HG02973 (cell line): ENCODE measurements around the gene CAMKK1.
"Not testable (repeated sequence)": the region's sequence is repeated elsewhere in the genome, so short reads cannot be mapped to it uniquely, and the experiment has no call there.

ENCODE experiments used
- ATAC-seq: cut with Tn5 transposase; IDR thresholded peaks from one replicate; pipeline ENCODE4 v1.9.1; 2021; ENCODE audit warnings: moderate library complexity; ENCODE audit not compliant: unreplicated experiment

Gene CAMKK1

DNA sequence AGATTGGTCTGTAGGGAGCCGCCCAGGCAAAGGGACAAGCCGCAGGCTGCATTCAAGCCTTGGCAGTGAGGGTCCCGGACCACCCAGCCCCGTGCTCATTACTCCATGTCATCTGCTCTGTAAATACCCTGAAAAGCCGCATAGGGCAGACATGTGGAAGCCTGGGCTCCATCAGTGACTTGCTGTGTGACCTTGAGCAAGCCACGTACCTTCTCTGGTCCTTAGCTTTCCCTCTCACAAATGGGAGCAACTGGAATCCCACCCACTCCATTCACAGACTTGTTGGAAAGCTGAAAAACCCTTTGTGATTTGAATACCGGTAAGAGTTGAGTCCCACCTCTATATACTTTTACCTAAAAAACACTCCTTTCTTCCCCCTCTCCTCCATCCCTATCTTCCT, 11.9 kb downstream of the CAMKK1 start:
- ATAC-seq: no peak

DNA sequence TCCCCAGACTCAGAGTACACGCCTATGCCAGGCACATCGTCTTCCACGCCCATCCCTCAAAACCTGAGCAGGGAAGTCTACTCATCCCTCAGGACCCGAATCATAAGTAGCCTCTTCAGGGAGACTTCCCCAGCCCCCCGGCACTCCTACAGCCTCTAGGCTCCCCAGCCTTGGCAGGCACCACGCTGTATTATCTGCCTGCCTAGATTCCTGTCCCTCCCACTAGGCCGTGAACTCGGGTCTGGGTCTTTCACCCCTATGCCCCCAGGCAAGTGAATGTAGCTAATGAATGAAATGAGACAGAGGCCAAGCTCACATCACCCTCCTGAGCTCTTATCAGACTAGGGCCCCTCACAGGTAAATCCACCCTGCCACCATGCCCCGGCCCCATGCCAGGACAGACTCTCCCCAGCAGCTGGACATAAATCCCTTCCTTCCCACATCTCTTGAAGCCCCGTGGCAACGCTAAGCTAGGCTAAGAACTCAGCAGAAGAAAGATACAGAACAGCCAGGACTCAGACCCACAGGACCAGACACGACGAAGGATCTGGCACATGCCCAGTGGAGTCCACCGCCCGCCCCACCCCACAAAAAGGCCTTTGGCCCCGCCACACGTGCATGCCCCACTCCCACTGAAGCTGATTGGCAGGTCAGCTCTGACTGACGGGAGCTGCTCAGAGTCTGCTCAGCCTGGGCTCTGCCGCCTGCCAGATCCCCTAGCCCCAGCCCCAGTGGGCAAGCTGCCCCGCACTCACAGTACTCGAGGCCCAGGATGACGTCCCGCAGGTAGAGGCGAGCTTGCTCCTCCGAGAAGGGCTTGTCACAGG, 13.0 kb downstream of the CAMKK1 start:
- ATAC-seq: no peak

DNA sequence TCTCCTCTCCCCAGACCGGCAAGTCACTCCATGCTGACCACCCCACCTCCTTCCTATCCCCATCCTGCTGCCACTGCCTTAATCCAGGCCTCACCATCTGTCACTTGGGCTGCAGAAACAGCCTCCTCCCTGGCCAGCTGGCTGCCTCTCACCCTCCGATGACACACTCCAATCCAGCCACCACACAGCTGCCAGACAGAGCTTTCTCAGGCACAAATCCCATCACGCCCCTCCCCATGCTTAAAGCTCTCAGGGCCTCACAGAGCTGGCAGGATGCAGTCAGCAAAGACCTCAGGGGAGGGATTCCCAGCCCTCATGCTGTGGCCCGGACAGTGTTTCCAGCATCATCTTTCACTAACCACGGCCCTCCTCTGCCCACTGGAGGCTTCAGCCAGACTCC, 13.7 kb downstream of the CAMKK1 start:
- ATAC-seq: no peak

DNA sequence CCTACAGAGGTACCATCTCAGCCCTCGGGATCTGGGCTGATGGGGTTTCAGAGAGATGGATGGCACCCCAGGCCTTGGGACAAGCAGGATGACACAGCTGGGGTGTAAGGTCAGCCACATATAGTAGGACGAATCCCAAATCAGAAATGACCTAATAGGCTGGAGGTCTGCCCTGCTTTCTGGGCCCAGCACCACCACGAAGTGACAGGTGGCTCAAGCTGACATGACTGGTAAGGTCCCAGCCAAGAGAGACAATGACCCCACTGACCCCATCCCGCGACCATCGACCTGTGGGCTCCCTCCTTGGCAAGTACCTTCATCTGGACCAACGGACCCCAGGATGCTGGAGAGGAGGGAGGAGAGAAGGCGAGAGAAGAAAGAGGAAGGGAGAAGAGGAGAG, 15.6 kb downstream of the CAMKK1 start:
- ATAC-seq: no peak

DNA sequence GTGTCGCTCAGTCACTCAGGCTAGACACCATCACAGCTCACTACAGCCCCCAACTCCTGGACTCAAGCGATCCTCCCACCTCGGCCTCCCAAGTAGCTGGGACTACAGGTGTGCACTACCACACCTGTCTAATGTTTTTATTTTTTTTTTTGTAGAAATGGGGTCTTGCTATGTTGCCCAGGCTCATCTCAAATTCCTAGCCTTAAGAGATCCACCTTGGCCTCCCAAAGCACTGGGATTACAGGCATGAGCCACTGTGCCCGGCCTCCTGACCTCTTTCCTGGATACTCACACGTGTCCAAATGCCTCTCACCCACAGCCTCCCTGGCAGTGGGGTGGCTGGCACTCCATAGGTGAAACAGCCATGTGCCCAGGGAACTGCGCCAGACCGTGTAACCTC, 17.5 kb downstream of the CAMKK1 start:
- no peak for ATAC-seq

DNA sequence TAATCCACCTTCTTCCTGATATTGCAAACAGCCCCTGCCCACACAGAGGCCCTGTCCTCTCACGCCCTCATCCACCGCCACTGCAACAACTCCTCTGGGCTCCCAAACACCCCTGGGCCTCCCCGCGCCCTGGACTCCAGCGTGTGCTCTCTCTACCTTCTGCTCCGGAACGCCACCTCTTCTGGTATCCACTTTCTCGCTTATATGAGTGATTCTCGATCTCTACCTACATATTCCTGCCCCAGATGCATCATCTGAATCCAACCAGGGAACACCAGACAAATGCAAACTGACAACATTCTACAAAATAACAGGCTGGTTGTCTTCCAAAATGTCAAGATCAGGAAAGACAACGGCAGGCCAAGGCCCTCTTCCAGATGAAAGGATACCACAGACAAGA, 19.0 kb downstream of the CAMKK1 start:
- no peak for ATAC-seq

DNA sequence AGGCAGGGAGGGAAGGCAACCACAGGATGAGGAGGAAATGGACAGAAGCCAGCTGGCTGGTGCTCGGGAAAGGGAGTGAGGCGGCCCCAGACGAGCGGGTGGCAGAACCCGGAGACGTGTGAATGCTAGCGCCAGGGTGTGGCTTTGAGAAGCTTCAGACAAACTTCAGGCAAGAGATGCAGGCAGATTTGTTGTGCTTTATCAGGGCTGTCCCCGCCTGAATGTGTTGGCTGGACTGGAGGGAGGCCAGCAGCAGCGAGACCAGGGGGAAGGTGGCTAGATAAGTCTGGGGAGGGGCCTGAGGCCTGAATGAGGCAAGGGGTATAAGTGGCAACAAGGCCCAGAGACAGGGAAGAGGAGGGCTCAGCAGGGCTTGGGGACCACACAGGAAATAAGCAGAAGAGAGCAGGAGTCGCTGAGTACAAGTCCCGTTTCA, 22.0 kb downstream of the CAMKK1 start:
- no peak for ATAC-seq

DNA sequence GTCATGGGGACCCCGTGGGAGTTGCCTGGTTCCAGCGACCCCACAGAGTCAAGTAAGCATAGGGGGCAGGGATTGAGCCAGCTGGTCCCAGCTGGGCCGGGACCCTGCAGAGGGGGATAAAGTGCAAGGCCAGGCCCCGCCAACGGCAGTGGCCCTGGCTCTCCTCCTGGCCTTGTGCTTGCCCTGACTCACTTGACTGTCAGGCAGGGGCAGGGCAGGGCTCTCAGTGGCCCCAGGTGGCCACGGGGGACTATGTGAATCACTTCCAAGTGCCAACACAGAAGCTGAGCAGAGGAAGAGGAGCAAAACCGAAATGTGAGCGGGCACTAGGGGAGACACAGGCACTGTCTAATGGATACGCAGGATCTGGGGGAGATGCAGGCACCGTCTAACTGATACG, 25.2 kb downstream of the CAMKK1 start:
- ATAC-seq: no peak

DNA sequence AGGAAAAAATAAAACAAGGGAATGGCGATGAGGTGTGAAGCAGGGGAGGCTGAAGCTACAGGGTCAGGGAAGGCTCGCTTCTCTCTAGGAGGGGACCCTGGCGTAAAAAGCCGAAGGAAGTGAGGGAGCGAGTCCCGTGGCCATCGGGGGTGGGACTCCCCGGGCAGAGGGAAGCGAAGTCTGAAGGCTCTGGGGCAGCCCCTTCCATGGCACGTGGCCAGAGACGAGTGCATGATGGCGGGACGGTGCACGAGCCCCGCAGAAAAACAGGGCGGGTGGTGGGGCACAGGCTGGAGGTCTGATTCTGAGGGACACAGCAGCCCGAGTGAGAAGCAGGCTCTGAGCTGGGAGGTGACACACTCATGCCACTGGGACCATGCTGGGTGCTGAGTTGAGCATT, 25.7 kb downstream of the CAMKK1 start:
- no peak for ATAC-seq

DNA sequence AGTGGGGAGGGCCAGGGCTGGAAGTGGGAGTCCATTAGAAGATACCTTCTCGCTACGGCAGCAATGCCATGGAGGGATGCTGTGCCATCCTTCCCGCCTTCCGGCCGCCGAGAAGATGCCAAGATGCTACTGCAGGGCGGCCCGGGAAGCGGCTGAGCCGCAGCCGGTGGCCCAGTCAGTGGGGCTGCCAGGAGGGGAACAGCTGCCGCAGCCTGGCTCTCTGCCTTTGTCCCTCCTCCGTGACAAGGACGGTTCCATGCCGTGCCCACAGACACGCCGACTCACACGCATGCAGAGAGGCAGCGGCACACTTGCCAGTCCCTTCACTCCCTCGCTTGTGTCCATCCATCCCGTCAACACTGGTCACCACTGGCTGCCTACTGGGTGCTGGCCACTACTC, 26.6 kb downstream of the CAMKK1 start:
- no peak for ATAC-seq

DNA sequence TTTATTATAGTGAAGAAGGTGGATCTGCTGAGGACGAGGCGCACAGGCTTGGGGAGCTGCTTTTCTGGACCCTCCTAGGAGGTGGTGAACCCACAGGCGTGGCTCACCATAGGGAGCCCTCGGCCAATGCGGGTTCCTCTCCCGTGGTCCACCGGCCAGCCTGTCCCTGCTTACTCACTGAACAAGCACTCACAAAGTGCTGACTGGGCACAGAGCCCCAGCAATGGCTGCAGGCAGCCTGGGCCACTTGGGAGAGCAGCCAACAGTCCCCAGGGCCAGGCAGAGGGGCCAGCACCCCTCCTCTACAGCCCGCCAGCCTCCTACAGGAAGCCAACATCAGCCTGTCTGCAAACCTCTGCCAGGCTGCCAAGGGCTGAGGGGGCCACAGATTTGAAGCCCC, 27.7 kb downstream of the CAMKK1 start:
- ATAC-seq: no peak

DNA sequence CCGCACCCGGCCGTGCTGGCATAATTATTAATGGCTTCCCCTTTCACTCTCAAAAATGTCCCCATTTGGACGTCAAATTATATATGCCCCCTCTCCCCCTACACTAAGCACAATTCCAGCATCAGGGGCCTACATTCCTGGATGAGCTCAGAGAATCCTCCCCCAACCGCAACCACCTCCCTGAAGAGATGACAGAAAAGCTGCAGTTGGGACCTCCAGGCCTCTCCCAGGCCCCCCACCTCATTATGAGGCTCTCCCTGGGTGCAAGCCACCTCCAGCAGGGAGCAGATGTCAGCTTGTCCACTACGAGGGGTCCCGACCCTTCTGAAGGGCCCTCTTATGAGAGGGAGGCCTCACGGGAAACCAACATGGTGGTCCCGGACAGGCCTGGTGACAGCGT, 28.3 kb downstream of the CAMKK1 start:
- no peak for ATAC-seq

DNA sequence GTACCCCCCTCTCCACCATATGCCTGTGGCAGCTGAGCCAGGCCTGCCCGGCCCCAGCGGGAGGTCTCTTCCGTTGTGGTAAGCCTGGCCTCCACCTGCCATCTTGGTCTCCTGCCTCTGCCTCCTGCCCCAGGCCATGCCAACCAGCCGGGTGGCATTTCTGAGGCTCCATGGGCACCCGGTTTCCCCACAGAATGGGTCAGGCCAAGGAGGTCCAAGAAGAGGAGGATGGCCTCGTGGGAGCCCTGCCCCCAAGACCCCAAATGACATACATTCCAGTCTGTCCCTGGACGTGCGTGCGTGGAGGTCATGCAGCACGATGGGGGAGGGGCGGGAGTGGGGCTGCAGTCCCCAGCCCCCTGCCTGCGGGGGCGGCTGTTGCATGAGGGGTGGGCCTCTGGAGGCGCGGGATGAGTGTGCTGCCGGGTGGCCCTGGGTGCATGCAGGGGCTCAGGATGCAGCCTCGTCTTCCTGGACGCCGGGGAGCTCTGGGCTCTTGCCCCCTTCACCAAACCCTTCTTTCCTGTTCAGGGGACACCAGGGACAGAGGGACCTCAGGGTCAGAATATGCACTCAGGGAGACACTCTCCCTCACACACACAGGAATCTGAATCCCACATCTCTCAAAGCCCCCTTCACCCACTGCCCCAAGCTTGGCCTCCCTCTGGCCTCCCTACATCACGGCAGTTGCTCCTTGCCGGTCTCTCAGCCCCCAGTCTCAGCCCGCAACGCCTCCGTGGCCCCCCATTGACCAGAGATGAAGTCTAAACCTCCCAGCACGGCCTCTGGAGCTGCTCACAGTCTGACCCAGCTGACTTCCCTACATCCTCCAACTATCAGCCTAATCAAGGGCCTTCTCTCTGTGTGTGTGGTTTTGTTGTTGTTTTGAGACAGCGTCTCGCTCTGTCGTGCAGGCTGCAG, 30.8 kb downstream of the CAMKK1 start:
- no peak for ATAC-seq

DNA sequence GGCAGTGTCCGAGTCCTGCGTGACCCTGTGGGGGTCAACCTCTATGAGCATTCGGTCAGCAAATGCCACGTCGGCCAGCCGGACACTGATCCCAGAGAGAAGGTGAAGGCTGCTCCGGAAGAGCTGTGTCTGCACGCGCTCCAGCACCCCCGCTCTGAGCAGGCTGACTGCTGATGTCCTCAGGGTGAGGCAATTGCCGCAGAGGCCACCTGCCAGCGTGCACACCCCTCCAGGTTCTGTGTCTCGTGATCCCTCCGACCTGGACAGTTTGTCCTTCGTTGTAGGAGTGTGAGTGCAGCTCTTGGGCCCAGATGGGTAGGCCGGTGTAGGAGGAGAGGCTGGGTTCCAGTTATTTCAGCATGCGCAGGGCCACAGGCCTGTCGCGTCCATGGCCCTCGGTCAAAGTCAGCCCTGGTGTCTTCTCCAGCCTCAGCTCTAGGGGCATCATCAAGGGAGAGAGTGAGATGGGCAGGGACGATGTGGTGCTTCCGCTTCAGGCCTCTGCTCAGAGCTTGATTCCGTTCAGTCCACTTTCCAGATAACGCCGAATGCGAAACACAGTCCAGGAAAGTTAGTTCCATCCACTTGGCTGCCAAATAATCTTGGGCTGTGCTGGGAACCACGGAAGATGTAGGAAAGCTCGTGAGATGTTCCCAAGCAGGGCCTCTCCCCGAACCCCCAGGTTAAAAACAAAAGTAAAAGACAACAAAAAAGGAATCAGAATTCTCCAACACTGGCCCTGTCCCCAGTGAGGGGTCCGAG, 31.7 kb downstream of the CAMKK1 start:
- ATAC-seq: no peak

DNA sequence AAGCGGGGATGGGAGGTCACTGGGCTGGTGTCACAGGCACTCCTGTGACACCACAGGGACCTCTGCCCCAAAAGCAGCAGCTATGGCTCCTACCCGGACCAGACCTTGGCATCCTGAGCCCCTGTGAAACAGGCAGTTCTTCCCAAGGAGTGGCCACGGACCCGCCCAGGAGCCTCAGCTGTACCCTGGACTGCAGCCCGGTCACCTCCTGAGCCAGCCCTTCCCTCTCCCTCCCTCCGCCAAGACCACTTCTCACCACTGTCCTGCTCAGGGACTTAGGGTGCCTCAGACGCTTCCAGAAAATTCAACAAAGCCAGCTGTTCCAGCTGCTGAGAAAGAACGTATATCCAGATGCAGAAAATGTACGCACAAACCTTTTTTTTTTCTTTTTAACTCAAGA, 32.9 kb downstream of the CAMKK1 start:
- ATAC-seq: no peak

DNA sequence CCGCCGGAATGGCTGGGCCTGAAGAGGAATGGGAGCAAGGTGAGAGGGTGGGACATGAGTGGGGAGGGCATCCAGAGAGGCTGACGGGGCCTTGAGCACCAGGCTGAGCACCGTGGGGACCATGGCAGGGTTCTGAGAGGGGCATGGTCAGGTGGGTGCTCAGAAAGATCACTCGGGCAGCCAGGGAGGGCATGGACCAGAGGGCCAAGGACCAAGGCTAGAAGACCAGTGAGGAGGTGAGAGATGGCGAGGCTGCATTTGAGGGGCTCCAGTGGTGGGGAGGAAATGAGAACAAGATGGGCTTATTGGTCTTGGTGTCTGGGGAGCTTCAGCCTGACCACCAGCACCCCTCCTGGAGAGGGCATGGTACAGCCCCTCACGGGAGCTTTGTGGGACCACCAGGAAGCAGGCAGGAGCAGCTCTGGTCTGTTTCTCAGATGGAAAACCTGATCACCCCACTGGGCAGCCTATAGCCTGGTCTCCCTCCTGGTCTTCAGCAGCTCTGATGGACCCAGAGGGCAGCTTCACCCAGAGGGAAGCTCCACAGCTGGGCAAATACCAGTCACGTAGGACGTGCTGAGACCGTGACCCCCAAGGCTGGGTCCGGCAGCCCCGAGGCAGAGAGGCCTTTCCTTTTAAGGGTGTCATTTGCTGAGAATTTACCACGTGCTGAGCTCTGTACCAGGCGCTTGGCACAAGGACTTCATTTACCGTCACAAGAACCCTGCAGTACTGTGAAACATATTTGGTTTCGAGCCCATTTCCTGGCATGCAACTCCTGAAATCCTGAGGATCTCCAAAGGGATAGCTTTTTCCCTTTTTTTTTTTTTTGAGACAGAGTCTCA, 35.4 kb downstream of the CAMKK1 start:
- ATAC-seq: no peak

DNA sequence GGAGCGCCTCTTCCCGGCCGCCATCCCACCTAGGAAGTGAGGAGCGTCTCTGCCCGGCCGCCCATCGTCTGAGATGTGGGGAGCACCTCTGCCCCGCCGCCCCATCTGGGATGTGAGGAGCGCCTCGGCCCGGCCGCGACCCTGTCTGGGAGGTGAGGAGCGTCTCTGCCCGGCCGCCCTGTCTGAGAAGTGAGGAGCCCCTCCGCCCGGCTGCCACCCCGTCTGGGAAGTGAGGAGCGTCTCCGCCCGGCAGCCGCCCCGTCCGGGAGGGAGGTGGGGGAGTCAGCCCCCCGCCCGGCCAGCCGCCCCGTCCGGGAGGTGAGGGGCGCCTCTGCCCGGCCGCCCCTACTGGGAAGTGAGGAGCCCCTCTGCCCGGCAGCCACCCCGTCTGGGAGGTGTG, 38.6 kb downstream of the CAMKK1 start:
- ATAC-seq: not testable (repeated sequence)

DNA sequence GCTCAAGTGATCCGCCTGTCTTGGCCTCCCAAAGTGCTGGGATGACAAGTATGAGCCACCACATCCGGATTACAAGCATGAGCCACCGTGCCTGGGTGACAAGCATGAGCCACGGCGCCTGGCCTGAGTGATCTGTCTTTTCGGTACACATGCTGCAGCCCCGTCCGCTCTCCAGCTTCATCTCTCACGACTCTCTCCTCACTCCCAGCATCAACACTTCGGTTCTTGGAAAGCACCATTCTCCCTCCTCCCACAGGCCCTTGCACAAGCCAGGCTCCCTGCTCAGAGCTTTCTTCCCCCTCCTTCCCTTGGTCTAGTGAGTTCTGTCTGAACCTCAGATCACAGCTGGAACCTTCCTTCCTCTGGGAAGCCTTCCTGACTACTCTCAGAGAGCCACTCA, 40.3 kb downstream of the CAMKK1 start:
- no peak for ATAC-seq

DNA sequence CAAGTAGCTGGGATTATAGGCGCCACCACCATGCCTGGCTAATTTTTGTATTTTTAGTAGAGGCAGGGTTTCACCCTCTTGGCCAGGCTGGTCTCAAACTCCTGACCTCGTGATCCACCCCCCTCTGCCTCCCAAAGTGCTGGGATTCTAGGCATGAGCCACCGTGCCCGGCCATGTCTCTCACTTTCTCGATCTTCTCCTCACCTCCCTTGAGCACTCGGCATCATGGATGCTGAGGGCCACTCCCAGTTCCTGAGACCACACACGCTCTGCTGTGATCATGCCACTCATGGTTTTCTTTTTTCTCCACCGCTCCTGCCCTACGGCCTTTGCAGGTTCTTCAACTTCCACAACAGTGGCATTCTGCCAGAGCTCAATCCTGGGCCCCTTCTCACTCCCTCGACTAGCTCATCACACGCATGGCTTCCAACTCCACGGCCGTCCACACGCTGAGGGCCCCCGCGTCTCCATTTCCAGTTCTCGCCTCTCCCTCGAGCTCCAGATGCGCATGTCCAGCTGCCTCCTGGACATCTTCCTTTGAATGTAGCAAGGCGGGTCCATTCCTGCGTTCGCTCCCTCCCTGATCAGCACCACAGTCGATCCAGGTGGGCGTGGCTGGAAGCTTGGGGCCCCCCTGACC, 41.3 kb downstream of the CAMKK1 start:
- ATAC-seq: no peak

DNA sequence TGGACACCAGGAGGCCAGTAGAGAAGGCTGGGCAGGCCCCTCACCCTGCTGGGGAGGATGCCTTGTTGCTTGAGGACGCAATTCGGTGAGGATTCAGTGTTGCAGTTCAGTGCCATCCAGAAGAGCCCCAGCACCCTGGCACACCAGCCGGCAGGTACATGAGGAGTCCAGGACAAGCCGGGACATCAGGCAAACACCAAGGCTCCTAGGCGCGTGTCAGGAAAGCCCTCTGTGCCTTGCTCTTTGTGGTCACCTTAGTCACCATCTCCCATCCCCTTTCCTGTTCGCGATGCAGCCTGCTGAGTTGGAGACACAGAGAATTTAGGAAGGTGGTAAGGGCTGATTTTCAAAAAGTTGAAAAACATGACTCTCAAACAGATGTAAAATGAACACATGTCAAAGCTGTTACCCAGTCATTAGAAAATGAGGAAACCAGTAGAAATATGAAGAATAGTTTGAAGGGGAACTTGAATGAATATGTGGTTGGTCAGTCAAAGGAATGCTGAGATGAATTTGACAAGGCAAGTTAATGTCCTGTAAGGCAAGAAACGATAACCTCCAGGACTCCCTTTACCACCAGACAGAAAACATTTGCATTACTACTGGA, 44.5 kb downstream of the CAMKK1 start:
- ATAC-seq: no peak
